H9 (cell line): Measurements from ENCODE around the gene AP2S1. TPM values are rescaled to one million over a fixed set of nuclear protein-coding genes. Genes with fewer than 3 reads are reported as not detected.

Experiments used
- DNase-seq: peaks from one replicate; pipeline ENCODE4 v3.0.0-alpha.2; 2017
- H2AFZ ChIP-seq: one replicate; pipeline ENCODE4 v1.6.1; 2013; ENCODE audit warnings: mild to moderate bottlenecking, low read length, control low read depth, moderate library complexity
- H2AK5ac ChIP-seq: 2 replicates; pipeline ENCODE4 v1.6.1; 2013; ENCODE audit warnings: low read length, control low read depth, mixed read lengths; ENCODE audit not compliant: insufficient read length
- H2BK120ac ChIP-seq: one replicate; pipeline ENCODE4 v1.6.1; 2013; ENCODE audit warnings: low read depth, mild to moderate bottlenecking, low read length, control low read depth, inconsistent platforms; ENCODE audit not compliant: poor library complexity, severe bottlenecking
- H2BK12ac ChIP-seq: 2 replicates; pipeline ENCODE4 v1.6.1; 2013; ENCODE audit warnings: low read length, control low read depth, mixed read lengths, low read depth; ENCODE audit not compliant: insufficient read length
- H2BK15ac ChIP-seq: 2 replicates; pipeline ENCODE4 v1.6.1; 2013; ENCODE audit warnings: low read depth, low read length, control low read depth
- H2BK20ac ChIP-seq: one replicate; pipeline ENCODE4 v1.6.1; 2013; ENCODE audit warnings: low read depth, mild to moderate bottlenecking, low read length, control low read depth, inconsistent platforms; ENCODE audit not compliant: poor library complexity, severe bottlenecking
- H2BK5ac ChIP-seq: 2 replicates; pipeline ENCODE4 v1.6.1; 2013; ENCODE audit warnings: low read length, control low read depth, mixed read lengths; ENCODE audit not compliant: insufficient read length
- H3K14ac ChIP-seq: 2 replicates; pipeline ENCODE4 v1.6.1; 2013; ENCODE audit warnings: low read length, control low read depth; ENCODE audit not compliant: insufficient read depth
- H3K18ac ChIP-seq: 2 replicates; pipeline ENCODE4 v1.6.1; 2013; ENCODE audit warnings: low read depth, mild to moderate bottlenecking, mixed read lengths, low read length, control low read depth; ENCODE audit not compliant: insufficient read length
- H3K23ac ChIP-seq: 2 replicates; pipeline ENCODE4 v1.6.1; 2013; ENCODE audit warnings: low read length, control low read depth, mixed read lengths, low read depth; ENCODE audit not compliant: insufficient read length
- H3K23me2 ChIP-seq: 2 replicates; pipeline ENCODE4 v1.6.1; 2013; ENCODE audit warnings: low read depth, mild to moderate bottlenecking, mixed read lengths, low read length, control low read depth; ENCODE audit not compliant: insufficient read length, poor library complexity, severe bottlenecking
- H3K27ac ChIP-seq: 2 replicates; pipeline ENCODE4 v1.5.1; 2013; ENCODE audit warnings: low read length, control low read depth, mixed read lengths, low read depth; ENCODE audit not compliant: insufficient read length
- H3K27me3 ChIP-seq: 2 replicates; pipeline ENCODE4 v1.6.1; 2013; ENCODE audit warnings: low read length, control low read depth, inconsistent platforms; ENCODE audit not compliant: insufficient read depth
- H3K4ac ChIP-seq: 2 replicates; pipeline ENCODE4 v1.6.1; 2013; ENCODE audit warnings: low read depth, mild to moderate bottlenecking, control low read depth, inconsistent platforms, low read length, moderate library complexity
- H3K4me1 ChIP-seq: 2 replicates; pipeline ENCODE4 v1.6.1; 2013; ENCODE audit warnings: low read length, control low read depth, inconsistent platforms; ENCODE audit not compliant: insufficient read depth
- H3K4me2 ChIP-seq: 2 replicates; pipeline ENCODE4 v1.6.1; 2013; ENCODE audit warnings: low read length, control low read depth, mixed read lengths; ENCODE audit not compliant: insufficient read length, insufficient read depth
- H3K56ac ChIP-seq: 2 replicates; pipeline ENCODE4 v1.6.1; 2013; ENCODE audit warnings: low read depth, mild to moderate bottlenecking, mixed read lengths, low read length, control low read depth; ENCODE audit not compliant: insufficient read length
- H3K79me1 ChIP-seq: 2 replicates; pipeline ENCODE4 v1.6.1; 2013; ENCODE audit warnings: low read depth, mild to moderate bottlenecking, moderate library complexity, low read length, control low read depth, inconsistent platforms; ENCODE audit not compliant: insufficient read depth, poor library complexity, severe bottlenecking
- H3K79me2 ChIP-seq: 2 replicates; pipeline ENCODE4 v1.6.1; 2013; ENCODE audit warnings: low read length, control low read depth, inconsistent platforms; ENCODE audit not compliant: insufficient read depth
- H3K9ac ChIP-seq: 2 replicates; pipeline ENCODE4 v1.6.1; 2013; ENCODE audit warnings: low read length, control low read depth, mixed read lengths; ENCODE audit not compliant: insufficient read length; ENCODE audit errors: extremely low read depth
- H3K9me3 ChIP-seq: one replicate; pipeline ENCODE4 v1.6.1; 2013; ENCODE audit warnings: low read depth, low read length, inconsistent platforms; ENCODE audit not compliant: control insufficient read depth
- H3T11ph ChIP-seq: one replicate; pipeline ENCODE4 v1.6.1; 2013; ENCODE audit warnings: mild to moderate bottlenecking, low read length, control low read depth, inconsistent platforms
- H4K20me1 ChIP-seq: one replicate; pipeline ENCODE4 v1.6.1; 2013; ENCODE audit not compliant: control insufficient read depth, insufficient read length, insufficient read depth
- H4K5ac ChIP-seq: 2 replicates; pipeline ENCODE4 v1.6.1; 2013; ENCODE audit warnings: low read depth, mild to moderate bottlenecking, mixed read lengths, low read length, control low read depth; ENCODE audit not compliant: insufficient read length
- H4K8ac ChIP-seq: replicated peaks from 2 replicates; pipeline ENCODE4 v1.6.1; 2013; ENCODE audit warnings: low read length, control low read depth, mixed read lengths, low read depth; ENCODE audit not compliant: insufficient read length
- H4K91ac ChIP-seq: 2 replicates; pipeline ENCODE4 v1.6.1; 2013; ENCODE audit warnings: low read depth, mild to moderate bottlenecking, moderate library complexity, mixed read lengths, low read length, control low read depth; ENCODE audit not compliant: insufficient read length
- H3K27ac Mint-ChIP-seq, 3 experiments: 2 replicates in 2 of 3; 3 replicates in 1 of 3; pipeline ENCODE4 v1.8.0; 2020 to 2021; ENCODE audit warnings: mixed read lengths in 3 of 3, mild to moderate bottlenecking in 1 of 3, moderate library complexity in 1 of 3
- H3K27me3 Mint-ChIP-seq: 2 replicates; pipeline ENCODE4 v1.8.0; 2021; ENCODE audit warnings: low read depth, mild to moderate bottlenecking, moderate library complexity, mixed read lengths
- H3K36me3 Mint-ChIP-seq, 3 experiments: 2 replicates in 2 of 3; 3 replicates in 1 of 3; pipeline ENCODE4 v1.8.0; 2020 to 2021; ENCODE audit warnings: low read depth in 3 of 3, mixed read lengths in 3 of 3; ENCODE audit not compliant: insufficient read depth in 1 of 3
- H3K4me1 Mint-ChIP-seq, 2 experiments: 2 replicates each; pipeline ENCODE4 v1.8.0; 2020; ENCODE audit warnings: mixed read lengths in 2 of 2
- H3K4me3 Mint-ChIP-seq, 2 experiments: 2 replicates in 1 of 2; 3 replicates in 1 of 2; pipeline ENCODE4 v1.8.0; 2020 to 2021; ENCODE audit warnings: mild to moderate bottlenecking in 2 of 2, mixed read lengths in 2 of 2, moderate library complexity in 1 of 2
- H3K9me3 Mint-ChIP-seq, 2 experiments: 2 replicates in 1 of 2; 3 replicates in 1 of 2; pipeline ENCODE4 v1.8.0; 2020; ENCODE audit warnings: mild to moderate bottlenecking in 2 of 2, mixed read lengths in 2 of 2, moderate library complexity in 1 of 2
- WGBS: extraction: QIAGEN DNeasy Blood & Tissue Kit; methylation state at CpG from one replicate; pipeline ENCODE4 v1.1.7; 2013; ENCODE audit warnings: missing lambda C conversion rate, low lambda C conversion rate, mixed read lengths; ENCODE audit not compliant: insufficient read length; ENCODE audit errors: extremely low coverage; 5-methylcytosine and 5-hydroxymethylcytosine counted together
- total RNA-seq: library from RNA; stranded (reverse); gene quantifications from 2 replicates; pipeline ENCODE4 v1.2.1, GENCODE V29; 2021
- TF ChIP-seq, protein P1 (sequence below): fragments of 200-600 bp; sonication (generic); conservative IDR thresholded peaks from 3 replicates; pipeline ENCODE4 v1.8.0; 2021; ENCODE audit warnings: antibody characterized with exemption, mild to moderate bottlenecking

The AP2S1 gene
- total RNA-seq, 1 experiment from 2014 or later = 193 TPM

GRCh38 chr19:46809534-46810272, 40.9 kb downstream of the AP2S1 start:
- no peaks in the 10 kb centered on the region for H3K36me3 Mint-ChIP-seq
- Histone ChIP-seq H2BK120ac (no peak overlapping the region), H4K91ac (no peak overlapping the region), H3K27me3 (no peaks in the 10 kb centered on the region), H3K56ac (no peak overlapping the region), H3T11ph (no peak overlapping the region), H3K27ac (no peak overlapping the region), H3K79me1 (no peaks in the 10 kb centered on the region), H3K4me1 (no peaks in the 10 kb centered on the region), H3K14ac (no peak overlapping the region), H4K5ac (no peak overlapping the region), H3K23me2 (no peaks in the 10 kb centered on the region), H2BK5ac (no peak overlapping the region), H3K4me2 (no peak overlapping the region), H2AFZ (no peak overlapping the region), H4K8ac (no peak overlapping the region), H2BK15ac (no peak overlapping the region), H3K23ac (no peak overlapping the region), H2BK20ac (no peak overlapping the region), H3K79me2 (no peaks in the 10 kb centered on the region), H2BK12ac (no peak overlapping the region), H4K20me1 (no peaks in the 10 kb centered on the region), H2AK5ac (no peak overlapping the region), H3K18ac (no peak overlapping the region), H3K4ac (no peak overlapping the region), H3K9me3 (no peaks in the 10 kb centered on the region), H3K9ac (no peak overlapping the region)
- H3K9me3 Mint-ChIP-seq = no peaks in the 10 kb centered on the region; a peak in 1 of 5 replicates
- no CpG with 5 or more reads among the region's 13 CpGs for WGBS
- DNase-seq = no peak
- H3K4me1 Mint-ChIP-seq = peaks cover 4 to 12% of the 10 kb centered on the region in 2 experiments; a peak in 3 of 4 replicates
- no peak overlapping the region for H3K27ac Mint-ChIP-seq
- H3K27me3 Mint-ChIP-seq = peaks cover 2% of the 10 kb centered on the region; the same call in 1 of the 2 replicates
- TF ChIP-seq, protein P1, sequence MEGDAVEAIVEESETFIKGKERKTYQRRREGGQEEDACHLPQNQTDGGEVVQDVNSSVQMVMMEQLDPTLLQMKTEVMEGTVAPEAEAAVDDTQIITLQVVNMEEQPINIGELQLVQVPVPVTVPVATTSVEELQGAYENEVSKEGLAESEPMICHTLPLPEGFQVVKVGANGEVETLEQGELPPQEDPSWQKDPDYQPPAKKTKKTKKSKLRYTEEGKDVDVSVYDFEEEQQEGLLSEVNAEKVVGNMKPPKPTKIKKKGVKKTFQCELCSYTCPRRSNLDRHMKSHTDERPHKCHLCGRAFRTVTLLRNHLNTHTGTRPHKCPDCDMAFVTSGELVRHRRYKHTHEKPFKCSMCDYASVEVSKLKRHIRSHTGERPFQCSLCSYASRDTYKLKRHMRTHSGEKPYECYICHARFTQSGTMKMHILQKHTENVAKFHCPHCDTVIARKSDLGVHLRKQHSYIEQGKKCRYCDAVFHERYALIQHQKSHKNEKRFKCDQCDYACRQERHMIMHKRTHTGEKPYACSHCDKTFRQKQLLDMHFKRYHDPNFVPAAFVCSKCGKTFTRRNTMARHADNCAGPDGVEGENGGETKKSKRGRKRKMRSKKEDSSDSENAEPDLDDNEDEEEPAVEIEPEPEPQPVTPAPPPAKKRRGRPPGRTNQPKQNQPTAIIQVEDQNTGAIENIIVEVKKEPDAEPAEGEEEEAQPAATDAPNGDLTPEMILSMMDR = no peak
- H3K4me3 Mint-ChIP-seq = no peak overlapping the region
